Measurements from ENCODE around the gene MLXIPL.
"Not testable (repeated sequence)": the region's sequence is repeated elsewhere in the genome, so short reads cannot be mapped to it uniquely, and the experiment has no call there.

GRCh38 chr7:73617520-73617919, 6.8 kb downstream of the MLXIPL start:
- TF ChIP-seq, protein P1, sequence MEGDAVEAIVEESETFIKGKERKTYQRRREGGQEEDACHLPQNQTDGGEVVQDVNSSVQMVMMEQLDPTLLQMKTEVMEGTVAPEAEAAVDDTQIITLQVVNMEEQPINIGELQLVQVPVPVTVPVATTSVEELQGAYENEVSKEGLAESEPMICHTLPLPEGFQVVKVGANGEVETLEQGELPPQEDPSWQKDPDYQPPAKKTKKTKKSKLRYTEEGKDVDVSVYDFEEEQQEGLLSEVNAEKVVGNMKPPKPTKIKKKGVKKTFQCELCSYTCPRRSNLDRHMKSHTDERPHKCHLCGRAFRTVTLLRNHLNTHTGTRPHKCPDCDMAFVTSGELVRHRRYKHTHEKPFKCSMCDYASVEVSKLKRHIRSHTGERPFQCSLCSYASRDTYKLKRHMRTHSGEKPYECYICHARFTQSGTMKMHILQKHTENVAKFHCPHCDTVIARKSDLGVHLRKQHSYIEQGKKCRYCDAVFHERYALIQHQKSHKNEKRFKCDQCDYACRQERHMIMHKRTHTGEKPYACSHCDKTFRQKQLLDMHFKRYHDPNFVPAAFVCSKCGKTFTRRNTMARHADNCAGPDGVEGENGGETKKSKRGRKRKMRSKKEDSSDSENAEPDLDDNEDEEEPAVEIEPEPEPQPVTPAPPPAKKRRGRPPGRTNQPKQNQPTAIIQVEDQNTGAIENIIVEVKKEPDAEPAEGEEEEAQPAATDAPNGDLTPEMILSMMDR (IDR thresholded peaks at IDR 0.05): not testable (repeated sequence)
- not testable (repeated sequence) for TF ChIP-seq POLR2AphosphoS5, POLR2A (IDR thresholded peaks at IDR 0.05)

Measured in gastroesophageal sphincter (tissue), 3 donors.